ENCODE results near the gene PACS1. TPM values are rescaled to one million over a fixed set of nuclear protein-coding genes. Genes with fewer than 3 reads are reported as not detected.

Gene PACS1
- total RNA-seq, 2 donors from 2014 or later, result 104 to 114 TPM

DNA sequence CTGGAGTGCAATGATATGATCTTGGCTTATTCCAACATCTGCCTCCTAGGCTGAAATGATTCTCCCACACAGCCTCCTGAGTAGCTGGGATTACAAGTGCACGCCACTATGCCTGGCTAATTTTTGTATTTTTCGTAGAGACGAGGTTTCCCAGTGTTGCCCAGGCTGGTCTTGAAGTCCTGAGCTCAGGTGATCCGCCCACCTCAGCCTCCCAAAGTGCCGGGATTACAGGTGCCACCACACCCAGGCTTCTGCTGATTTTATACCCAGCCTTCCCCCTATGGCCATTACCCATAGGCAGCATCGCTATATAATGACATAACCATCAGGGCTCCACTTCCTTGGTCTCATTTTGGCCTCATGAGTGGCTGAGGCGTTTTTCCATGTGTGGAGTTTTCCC is 137.7 kb downstream of the PACS1 start:
- H3K4me1 Mint-ChIP-seq (ENCODE audit: low read depth), result peaks cover 5% of the 10 kb centered on the region

DNA sequence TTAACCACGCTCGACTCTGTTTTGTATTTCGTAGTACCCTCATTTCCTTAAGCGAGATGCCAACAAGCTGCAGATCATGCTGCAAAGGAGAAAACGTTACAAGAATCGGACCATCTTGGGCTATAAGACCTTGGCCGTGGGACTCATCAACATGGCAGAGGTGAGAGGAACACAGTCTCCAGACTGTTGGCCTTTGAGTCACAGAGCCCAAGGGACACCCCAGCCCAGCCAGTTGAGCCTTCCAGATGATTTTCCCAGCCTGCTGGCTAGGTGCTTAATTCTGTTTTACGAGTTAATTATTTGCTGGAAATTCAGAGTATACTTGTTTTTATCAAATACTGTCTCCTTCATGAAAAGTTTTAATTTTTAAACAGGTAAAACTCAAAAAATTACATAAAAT is 141.0 kb downstream of the PACS1 start:
- Mint-ChIP-seq H3K36me3 (ENCODE audit: insufficient read depth in 2 of 2) (peaks cover 2 to 3% of the 10 kb centered on the region in 2 donors), H3K9me3 (no peaks in the 10 kb centered on the region), H3K4me1 (ENCODE audit: low read depth) (peaks cover 5% of the 10 kb centered on the region), H3K27ac (peak overlapping the region; percentile 11), H3K4me3 (no peak overlapping the region), H3K27me3 (ENCODE audit: low read depth) (no peaks in the 10 kb centered on the region)
- ATAC-seq (replicated peaks in 1 of 2) (no peak), DNase-seq (no peak)

More for the DNA sequence above, 137.7 kb downstream of the PACS1 start:
- Mint-ChIP-seq H3K4me3 (no peak overlapping the region), H3K27ac (no peak overlapping the region), H3K9me3 (peaks cover under 1 to 6% of the 10 kb centered on the region in 2 donors), H3K27me3 (ENCODE audit: low read depth) (no peaks in the 10 kb centered on the region), H3K36me3 (ENCODE audit: insufficient read depth in 2 of 2) (no peaks in the 10 kb centered on the region)
- DNase-seq (no peak), ATAC-seq (replicated peaks in 1 of 2) (no peak)

DNA sequence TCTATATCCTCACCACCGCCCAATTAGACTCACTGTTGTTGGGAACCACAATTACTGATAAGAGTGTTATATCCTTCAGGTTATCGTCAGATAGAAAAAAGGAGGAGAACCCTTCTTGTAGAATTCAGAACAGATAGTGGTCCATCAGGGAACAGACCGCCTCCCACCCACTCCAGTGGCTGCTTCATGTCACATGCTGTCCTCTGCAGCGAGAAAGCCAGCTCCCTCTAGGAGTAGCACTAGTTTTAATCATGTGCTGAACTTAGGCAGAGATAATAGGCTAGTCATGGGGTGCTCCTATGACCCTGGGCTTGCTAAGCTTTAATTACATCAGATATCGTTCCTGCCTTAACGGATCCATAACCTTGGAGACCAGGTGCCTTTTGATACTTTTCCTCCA is 146.8 kb downstream of the PACS1 start:
- Mint-ChIP-seq H3K27me3 (ENCODE audit: low read depth) (no peaks in the 10 kb centered on the region), H3K4me3 (no peak overlapping the region), H3K36me3 (ENCODE audit: insufficient read depth in 2 of 2) (peaks cover 6 to 12% of the 10 kb centered on the region in 2 donors), H3K9me3 (no peaks in the 10 kb centered on the region), H3K4me1 (ENCODE audit: low read depth) (peaks cover 8% of the 10 kb centered on the region), H3K27ac (no peak overlapping the region)
- ATAC-seq (replicated peaks in 1 of 2), result no peak
- no peak for DNase-seq

DNA sequence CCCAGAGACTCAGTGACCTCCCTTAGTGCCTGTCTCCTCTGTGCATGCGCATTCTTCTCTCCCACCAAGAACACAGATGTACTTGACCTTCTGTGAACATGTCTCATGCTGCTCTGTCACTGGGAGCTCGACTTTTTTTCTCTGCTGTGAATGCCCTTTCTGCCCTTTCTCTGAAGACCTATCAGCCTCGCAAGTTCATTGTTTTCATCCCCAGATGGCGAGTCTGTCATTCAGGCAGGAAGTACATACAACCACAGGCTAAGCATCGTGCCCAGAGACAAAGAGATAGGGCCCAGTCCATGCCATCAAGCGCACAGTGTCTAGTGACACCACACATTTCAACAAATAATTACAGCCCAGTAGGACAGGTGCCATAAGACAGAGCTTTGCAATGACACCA is 148.0 kb downstream of the PACS1 start:
- DNase-seq (no peak), ATAC-seq (replicated peaks in 1 of 2) (no peak)
- H3K27me3 Mint-ChIP-seq (ENCODE audit: low read depth), result no peaks in the 10 kb centered on the region
- peak overlapping the region; percentile 53 for H3K27ac Mint-ChIP-seq
- H3K4me3 Mint-ChIP-seq, result no peak overlapping the region
- H3K36me3 Mint-ChIP-seq (ENCODE audit: insufficient read depth in 2 of 2), result peaks cover 6 to 12% of the 10 kb centered on the region in 2 donors
- peaks cover 19% of the 10 kb centered on the region for H3K4me1 Mint-ChIP-seq (ENCODE audit: low read depth)
- no peaks in the 10 kb centered on the region for H3K9me3 Mint-ChIP-seq

DNA sequence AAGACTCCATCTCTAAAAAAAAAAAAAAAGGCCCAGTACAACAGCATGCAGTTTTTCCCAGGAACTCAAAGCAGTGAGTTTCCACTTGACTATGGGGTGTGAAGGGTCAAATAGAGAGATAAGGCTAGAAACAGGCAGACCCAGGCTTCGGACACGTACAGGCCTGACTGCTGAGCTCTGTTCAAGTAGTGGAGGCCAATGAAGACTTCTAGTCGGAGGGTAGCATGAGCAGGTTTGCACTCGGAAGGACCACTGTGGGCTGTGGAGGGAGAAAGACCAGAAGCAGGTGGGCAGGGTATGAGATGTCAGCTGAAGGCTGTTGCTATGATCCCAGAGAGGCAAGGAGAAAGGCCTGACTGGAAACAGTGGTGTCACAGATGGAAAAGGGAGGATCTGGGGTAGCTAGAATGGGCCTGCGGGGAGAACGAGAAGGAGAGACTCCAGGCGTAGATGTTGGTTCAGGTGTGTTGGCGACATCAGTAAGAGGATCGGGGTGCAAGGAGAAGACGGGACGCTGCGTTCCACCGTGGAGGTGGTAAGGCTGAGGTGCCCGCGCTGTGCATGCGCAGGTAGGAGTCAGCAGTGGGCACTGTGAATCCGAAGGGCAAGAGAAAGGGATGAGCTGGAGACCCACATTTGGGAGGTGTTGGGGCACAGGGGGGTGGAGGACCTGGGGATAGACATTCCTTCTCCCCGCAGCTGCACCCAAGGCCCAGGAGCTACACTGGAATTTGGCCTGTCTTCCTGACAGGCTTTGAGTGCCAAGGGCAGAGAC is 149.0 kb downstream of the PACS1 start:
- ATAC-seq (replicated peaks in 1 of 2) (no peak), DNase-seq (no peak)
- Mint-ChIP-seq H3K27ac (peak overlapping the region; percentile 18), H3K9me3 (no peaks in the 10 kb centered on the region), H3K4me1 (ENCODE audit: low read depth) (peaks cover 19% of the 10 kb centered on the region), H3K36me3 (ENCODE audit: insufficient read depth in 2 of 2) (peaks cover 6 to 12% of the 10 kb centered on the region in 2 donors), H3K4me3 (no peak overlapping the region), H3K27me3 (ENCODE audit: low read depth) (no peaks in the 10 kb centered on the region)

DNA sequence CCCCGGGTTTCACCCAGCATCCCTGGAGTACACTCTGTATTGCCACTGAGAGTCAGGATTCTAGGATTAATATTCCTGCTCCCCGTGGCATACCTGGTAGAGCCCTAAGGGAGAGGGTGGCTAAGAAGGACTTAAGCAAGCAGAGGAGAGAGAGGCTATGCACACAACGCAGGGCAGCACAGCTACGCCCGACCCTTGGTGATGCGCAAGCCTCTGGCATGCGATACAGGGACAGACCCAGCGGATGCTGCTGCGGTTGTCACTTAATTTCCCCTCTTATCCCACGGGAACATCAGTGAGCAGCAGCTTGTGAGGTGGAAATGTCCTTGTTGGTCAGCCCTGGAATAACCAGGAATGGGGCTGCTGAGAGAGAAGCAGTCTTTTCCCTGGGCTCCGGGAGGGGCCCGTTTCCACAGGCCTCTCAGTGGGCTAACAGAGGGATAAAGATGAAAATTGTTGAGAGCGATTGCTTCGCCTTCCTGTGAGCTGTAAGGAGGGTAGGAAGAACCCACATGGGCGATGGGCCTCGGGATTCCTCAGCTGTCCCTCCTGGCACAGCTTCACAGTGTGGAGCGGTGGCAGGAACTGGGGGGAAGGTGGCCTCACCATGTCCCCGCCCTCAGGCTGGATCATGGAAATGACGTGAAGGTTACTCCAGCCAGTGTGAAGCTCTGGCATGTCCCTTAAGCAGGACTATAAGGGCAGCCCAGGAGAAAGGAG is 149.9 kb downstream of the PACS1 start:
- no peak for DNase-seq
- ATAC-seq (replicated peaks in 1 of 2), result no peak
- H3K4me3 Mint-ChIP-seq, result no peak overlapping the region
- H3K27me3 Mint-ChIP-seq (ENCODE audit: low read depth), result no peaks in the 10 kb centered on the region
- H3K27ac Mint-ChIP-seq, result no peak overlapping the region
- H3K9me3 Mint-ChIP-seq, result no peaks in the 10 kb centered on the region
- H3K36me3 Mint-ChIP-seq (ENCODE audit: insufficient read depth in 2 of 2), result peaks cover 9 to 12% of the 10 kb centered on the region in 2 donors
- H3K4me1 Mint-ChIP-seq (ENCODE audit: low read depth), result peaks cover 19% of the 10 kb centered on the region

DNA sequence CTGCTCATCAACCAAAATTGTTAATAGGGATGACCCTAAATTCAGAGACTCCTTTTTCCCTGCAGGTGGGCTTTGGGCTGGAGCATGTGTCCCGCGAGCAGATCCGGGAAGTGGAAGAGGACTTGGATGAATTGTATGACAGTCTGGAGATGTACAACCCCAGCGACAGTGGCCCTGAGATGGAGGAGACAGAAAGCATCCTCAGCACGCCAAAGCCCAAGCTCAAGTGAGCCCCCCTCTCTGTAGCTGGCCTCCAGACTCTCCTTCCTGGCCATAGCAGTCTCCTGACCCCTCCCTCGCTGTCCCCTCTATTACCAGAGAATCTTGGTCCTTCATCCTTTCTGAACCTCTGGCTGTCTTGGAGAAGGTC is 150.5 kb downstream of the PACS1 start:
- DNase-seq, result no peak
- Mint-ChIP-seq H3K4me1 (ENCODE audit: low read depth) (peaks cover 19% of the 10 kb centered on the region), H3K9me3 (no peaks in the 10 kb centered on the region), H3K27ac (peak overlapping the region; percentile 30), H3K27me3 (ENCODE audit: low read depth) (no peaks in the 10 kb centered on the region), H3K4me3 (no peak overlapping the region), H3K36me3 (ENCODE audit: insufficient read depth in 2 of 2) (peaks cover 10 to 14% of the 10 kb centered on the region in 2 donors)
- ATAC-seq (replicated peaks in 1 of 2), result no peak

DNA sequence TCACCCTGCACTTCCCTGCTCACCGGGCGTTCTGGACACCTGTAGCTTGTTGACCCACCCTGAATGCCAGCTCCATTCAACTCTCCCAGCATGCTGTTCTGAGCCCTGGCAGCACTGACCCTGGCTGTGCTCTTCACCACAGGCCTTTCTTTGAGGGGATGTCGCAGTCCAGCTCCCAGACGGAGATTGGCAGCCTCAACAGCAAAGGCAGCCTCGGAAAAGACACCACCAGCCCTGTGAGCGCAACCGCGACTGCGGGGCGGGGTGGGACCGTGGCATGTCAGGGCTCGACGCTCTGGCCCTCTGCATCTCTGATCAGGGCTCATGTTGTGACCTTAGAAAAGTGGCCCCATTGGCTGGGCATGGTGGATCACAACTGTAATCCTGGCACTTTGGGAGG is 150.9 kb downstream of the PACS1 start:
- ATAC-seq (replicated peaks in 1 of 2) (no peak), DNase-seq (no peak)
- Mint-ChIP-seq H3K27me3 (ENCODE audit: low read depth) (no peaks in the 10 kb centered on the region), H3K4me3 (no peak overlapping the region), H3K9me3 (no peaks in the 10 kb centered on the region), H3K36me3 (ENCODE audit: insufficient read depth in 2 of 2) (peaks cover 9 to 12% of the 10 kb centered on the region in 2 donors), H3K27ac (peak overlapping the region; percentile 95), H3K4me1 (ENCODE audit: low read depth) (peaks cover 24% of the 10 kb centered on the region)

DNA sequence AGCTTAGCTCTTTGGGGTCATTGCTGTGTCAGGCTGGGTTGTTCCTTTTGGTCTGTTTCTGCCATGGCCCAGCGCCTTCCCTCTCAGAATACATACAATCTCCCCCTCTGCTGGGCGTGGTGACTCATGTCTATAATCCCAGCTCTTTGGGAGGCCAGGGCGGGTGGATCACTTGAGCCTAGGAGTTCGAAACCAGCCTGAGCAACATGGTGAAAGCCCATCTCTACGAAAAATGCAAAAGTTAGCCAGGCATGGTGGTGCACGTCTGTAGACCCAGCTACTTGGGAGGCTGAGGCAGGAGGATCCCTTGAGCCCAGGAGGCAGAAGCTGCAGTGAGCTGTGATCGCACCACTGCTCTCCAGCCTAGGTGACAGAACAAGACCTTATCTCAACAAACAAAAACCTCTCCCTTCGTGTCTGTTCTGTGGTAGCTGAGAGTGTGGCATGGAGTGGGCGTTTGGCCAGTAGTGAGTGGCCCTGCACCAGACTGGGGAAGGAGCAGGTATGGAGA is 151.7 kb downstream of the PACS1 start:
- DNase-seq (peak; percentile 9 to 29), ATAC-seq (replicated peaks in 1 of 2) (peak; percentile 28 to 38)
- H3K9me3 Mint-ChIP-seq, result no peaks in the 10 kb centered on the region
- H3K27ac Mint-ChIP-seq, result peak overlapping the region; percentile 95
- H3K27me3 Mint-ChIP-seq (ENCODE audit: low read depth), result no peaks in the 10 kb centered on the region
- peak overlapping the region; percentile 52 to 63 for H3K4me3 Mint-ChIP-seq
- peaks cover 7% of the 10 kb centered on the region in 2 donors for H3K36me3 Mint-ChIP-seq (ENCODE audit: insufficient read depth in 2 of 2)
- peaks cover 31% of the 10 kb centered on the region for H3K4me1 Mint-ChIP-seq (ENCODE audit: low read depth)

DNA sequence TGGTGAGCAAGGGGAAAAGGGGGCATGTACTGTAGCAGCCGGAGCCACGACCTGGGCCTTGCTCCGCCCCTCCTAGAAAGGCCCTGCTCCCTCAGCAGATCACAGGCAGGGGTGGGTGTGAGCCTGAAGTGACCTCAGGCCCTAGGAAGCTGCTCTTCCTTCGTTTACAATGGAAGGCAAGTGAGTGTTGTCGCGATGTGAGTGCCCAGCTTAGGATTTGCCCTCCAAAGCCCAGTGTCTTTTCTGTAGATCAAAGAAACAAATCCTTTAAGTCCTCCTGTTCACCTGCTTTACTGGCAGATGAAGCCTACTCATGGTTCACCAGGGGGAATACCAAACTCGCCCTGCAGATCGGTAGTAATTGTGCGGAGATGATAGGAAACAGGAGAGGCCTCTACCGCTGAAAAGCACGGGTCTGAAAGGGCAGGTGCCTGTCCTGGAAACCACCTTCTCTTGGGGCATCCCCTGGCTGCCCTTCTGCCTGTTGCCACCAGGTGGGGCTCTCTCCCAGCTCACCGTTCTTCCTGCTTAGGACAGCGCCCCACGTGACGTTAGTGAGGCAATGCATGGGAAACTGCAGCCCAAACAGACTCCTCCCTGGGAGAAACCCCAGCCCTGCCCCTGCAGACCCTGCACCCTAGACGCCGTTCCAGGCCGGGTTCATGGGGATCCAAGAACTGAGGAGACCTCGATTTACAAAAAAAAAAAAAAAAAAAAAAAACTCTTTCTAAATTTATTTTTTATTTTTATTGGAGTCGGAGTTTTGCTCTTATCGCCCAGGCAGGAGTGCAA is 152.5 kb downstream of the PACS1 start:
- peak overlapping the region; percentile 95 for H3K27ac Mint-ChIP-seq

DNA sequence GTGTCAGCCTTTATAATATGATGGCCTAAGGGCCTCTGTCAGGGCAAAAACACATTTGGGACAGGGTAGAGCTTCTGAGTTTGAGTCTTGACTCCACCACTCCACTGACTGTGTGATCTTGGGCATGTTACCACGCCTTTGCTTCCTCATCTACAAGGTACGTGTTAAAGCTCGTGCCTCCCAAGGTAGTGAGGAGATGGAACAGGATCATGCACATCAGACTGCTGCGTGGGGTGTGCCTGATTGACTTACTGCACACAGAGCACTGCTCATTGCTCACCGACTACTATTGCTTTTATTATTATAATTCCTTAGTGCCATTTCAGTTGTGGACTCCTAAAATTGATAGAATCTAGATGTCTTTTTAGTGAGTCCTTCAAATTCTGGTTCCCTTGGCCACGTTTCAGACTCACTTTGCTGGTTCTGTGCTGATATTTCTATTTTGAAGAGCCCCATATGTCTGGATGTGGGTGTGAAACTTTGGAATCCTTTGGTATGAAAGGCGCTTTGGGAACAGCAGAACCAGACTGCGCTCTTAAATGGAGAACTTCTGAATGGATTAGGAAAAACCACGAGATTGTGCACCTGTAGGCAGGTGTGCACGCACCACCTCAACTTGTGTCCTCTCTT is 154.3 kb downstream of the PACS1 start:
- ATAC-seq (replicated peaks in 1 of 2) (no peak), DNase-seq (no peak)
- no peaks in the 10 kb centered on the region for H3K9me3 Mint-ChIP-seq
- H3K36me3 Mint-ChIP-seq (ENCODE audit: insufficient read depth in 2 of 2), result peaks cover 4 to 5% of the 10 kb centered on the region in 2 donors
- H3K4me3 Mint-ChIP-seq, result no peak overlapping the region
- H3K4me1 Mint-ChIP-seq (ENCODE audit: low read depth), result peaks cover 31% of the 10 kb centered on the region
- H3K27ac Mint-ChIP-seq, result no peak overlapping the region
- no peaks in the 10 kb centered on the region for H3K27me3 Mint-ChIP-seq (ENCODE audit: low read depth)

More for the DNA sequence above, 152.5 kb downstream of the PACS1 start:
- ATAC-seq (replicated peaks in 1 of 2) (peak; percentile 93 to 95), DNase-seq (peak; percentile 94 to 95)
- peak overlapping the region; percentile 52 to 63 for H3K4me3 Mint-ChIP-seq
- H3K36me3 Mint-ChIP-seq (ENCODE audit: insufficient read depth in 2 of 2), result peaks cover 7% of the 10 kb centered on the region in 2 donors
- no peaks in the 10 kb centered on the region for H3K9me3 Mint-ChIP-seq
- H3K4me1 Mint-ChIP-seq (ENCODE audit: low read depth), result peaks cover 31% of the 10 kb centered on the region
- no peaks in the 10 kb centered on the region for H3K27me3 Mint-ChIP-seq (ENCODE audit: low read depth)

DNA sequence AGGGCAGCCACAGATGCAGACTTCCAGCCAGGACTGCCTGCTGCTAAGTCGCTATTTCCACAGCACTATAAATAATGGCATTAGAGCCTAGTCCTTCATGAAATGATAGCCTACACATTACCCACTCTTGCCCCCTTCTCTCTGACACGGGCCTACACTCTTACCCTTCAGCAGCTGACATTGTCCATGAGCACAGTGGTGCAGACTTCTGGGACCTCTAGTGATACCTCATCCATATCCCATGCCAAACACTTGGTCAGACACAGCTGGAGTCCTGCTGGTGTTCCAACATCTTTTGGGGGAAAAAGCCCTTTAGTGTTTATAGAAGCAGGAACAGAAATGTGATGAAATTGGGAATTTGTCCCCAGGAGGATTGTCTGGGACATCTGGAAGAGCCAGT is 155.0 kb downstream of the PACS1 start:
- Mint-ChIP-seq H3K27ac (no peak overlapping the region), H3K9me3 (no peaks in the 10 kb centered on the region), H3K36me3 (ENCODE audit: insufficient read depth in 2 of 2) (peaks cover 4 to 8% of the 10 kb centered on the region in 2 donors), H3K4me1 (ENCODE audit: low read depth) (peaks cover 31% of the 10 kb centered on the region), H3K4me3 (no peak overlapping the region), H3K27me3 (ENCODE audit: low read depth) (no peaks in the 10 kb centered on the region)
- DNase-seq, result no peak
- ATAC-seq (replicated peaks in 1 of 2), result no peak
